GM12872 (cell line): ENCODE data around the gene SNX30.

ENCODE experiments used
- TF ChIP-seq, protein P1 (sequence below): IDR thresholded peaks from 3 replicates; pipeline ENCODE4 v1.5.1; 2011; ENCODE audit warnings: low read depth, mild to moderate bottlenecking, low read length, moderate library complexity; ENCODE audit not compliant: insufficient read depth

Gene SNX30

DNA sequence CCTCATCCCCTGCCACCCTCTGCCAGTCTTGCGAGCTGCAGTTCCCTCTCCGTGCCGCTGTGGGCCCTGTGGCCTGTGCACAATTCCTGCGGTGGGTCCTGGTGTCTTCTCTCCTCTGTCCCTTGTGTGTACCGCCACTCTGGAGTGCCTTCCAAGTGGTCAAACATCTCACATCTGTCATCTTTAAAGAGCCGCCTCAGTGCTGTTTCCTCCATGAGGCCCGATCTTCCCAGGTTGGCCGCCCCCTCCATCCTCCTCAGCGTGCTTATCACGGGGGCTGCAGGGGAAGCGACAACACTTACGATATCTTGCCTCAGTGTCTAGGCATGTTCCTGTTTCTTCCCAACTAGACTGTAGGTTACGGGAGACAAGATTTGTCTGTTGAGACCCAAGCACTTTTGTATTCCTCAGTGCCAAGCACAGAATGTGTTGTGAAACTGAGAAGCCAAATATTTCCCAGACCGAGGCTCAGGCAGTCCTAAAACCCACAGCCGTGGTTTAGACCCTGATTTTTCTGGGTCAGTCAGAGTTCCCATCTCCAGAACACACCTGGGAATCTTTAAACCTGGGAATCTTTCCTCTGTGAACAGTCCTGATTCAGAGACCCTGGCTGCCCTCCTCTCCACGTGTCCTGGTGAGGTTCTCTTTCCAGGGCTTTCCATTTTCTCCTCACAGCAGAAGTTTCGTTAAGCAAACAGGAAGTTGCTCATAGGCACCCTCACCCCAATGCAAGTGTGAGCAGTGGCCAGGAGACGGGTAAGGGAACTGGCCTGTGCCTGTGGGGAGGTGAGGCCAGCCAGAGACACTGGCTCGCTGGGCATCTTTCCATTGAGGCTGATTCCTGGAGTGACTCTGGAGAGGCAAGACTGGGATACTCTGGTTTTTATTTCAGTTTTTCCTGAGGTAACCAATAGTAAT is 111.3 kb downstream of the SNX30 start:
- TF ChIP-seq, protein P1, sequence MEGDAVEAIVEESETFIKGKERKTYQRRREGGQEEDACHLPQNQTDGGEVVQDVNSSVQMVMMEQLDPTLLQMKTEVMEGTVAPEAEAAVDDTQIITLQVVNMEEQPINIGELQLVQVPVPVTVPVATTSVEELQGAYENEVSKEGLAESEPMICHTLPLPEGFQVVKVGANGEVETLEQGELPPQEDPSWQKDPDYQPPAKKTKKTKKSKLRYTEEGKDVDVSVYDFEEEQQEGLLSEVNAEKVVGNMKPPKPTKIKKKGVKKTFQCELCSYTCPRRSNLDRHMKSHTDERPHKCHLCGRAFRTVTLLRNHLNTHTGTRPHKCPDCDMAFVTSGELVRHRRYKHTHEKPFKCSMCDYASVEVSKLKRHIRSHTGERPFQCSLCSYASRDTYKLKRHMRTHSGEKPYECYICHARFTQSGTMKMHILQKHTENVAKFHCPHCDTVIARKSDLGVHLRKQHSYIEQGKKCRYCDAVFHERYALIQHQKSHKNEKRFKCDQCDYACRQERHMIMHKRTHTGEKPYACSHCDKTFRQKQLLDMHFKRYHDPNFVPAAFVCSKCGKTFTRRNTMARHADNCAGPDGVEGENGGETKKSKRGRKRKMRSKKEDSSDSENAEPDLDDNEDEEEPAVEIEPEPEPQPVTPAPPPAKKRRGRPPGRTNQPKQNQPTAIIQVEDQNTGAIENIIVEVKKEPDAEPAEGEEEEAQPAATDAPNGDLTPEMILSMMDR = no peak

DNA sequence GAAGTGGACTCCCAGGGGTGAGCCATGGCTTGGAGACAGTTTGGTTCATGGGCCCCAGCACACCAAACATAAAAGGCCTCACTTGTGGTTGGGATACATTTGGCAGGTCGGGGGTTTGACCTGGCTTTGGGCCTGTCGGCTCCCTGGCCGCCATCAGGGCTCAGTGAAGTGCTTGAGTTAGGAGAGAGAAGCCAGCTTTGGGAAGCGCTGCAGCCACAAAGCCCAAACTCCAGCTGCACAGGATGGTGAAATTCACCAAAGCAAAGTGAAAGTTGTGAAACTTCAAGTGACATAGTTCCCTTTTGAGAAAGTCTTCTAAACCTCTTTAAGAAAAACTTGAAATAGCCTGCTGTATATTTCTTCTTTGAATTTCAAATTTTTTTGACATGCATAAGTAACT is 112.7 kb downstream of the SNX30 start:
- TF ChIP-seq, protein P1 = no peak

DNA sequence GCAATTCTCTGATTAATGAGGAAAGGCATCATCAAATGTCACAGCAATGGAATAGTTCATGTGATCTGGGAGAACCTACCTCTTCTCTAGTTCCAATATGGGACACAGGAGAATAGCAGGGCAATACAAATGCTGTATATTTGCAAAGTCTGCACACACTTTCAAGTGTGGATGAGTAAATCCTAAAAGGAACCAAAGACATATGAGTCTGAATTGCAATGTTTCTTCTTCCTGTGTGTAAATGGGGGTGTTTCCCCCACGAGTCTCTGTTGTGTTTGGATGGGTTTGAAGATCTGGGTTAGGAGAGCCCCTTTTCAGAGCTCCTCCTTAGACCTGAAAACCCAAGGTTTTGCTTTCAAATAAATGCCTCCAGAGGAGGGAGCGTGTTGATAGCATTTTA is 113.2 kb downstream of the SNX30 start:
- TF ChIP-seq, protein P1 = no peak

DNA sequence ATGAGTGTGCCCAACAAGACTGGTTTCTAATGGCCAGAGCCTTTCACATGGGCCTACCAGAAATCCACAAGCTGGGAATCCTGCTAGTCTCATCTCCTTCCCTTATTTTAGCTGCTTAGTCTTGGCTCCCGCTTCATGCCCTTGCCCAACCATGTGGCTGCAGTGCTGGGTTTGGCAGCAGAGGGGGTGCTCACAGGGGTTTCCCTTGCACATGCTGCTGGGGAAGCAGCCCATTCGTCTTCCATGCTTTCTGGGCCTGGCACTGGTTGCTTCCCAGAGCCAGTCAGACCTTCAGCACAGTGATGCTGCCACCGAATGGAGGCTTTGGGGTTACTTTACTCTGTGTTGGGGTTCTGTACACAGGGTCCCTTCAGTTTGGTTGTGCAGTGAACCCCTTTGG is 113.8 kb downstream of the SNX30 start:
- TF ChIP-seq, protein P1 = no peak

DNA sequence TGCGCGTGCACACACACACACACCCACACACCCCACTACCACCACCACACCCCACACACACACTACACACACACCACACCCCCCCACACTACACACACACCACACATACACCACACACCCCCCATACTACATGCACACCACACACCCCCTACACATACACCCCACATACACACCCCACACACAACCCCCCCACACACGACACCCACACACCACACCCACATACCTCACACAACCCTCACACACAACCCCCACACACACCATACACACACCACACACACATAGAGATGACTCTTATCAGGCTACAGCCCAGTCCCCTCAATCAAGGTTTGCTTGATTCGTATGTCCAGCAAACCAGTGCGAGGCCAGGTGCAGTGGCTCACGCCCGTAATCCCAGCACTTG is 114.4 kb downstream of the SNX30 start:
- TF ChIP-seq, protein P1 = no peak

DNA sequence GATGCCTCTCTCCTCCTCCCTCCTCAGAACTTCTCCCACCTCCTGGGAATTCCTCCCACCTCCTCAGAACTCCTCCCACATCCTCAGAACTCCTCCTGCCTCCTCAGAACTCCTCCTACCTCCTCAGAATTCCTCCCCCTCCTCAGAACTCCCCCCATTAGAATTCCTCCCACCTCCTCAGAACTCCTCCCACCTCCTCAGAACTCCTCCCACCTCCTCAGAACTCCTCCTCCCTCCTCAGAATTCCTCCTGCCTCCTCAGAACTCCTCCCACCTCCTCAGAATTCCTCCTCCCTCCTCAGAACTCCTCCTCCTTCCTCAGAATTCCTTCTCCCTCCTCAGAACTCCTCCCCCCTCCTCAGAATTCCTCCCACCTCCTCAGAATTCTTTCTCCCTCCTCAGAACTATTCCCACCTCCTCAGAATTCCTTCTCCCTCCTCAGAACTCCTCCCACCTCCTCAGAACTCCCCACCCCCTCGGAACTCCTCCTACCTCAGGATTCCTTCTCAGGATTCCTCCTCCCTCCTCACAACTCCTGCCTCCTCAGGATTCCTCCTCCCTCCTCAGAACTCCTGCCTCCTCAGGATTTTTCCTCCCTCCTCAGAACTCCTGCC is 116.2 kb downstream of the SNX30 start:
- TF ChIP-seq, protein P1 = no peak

DNA sequence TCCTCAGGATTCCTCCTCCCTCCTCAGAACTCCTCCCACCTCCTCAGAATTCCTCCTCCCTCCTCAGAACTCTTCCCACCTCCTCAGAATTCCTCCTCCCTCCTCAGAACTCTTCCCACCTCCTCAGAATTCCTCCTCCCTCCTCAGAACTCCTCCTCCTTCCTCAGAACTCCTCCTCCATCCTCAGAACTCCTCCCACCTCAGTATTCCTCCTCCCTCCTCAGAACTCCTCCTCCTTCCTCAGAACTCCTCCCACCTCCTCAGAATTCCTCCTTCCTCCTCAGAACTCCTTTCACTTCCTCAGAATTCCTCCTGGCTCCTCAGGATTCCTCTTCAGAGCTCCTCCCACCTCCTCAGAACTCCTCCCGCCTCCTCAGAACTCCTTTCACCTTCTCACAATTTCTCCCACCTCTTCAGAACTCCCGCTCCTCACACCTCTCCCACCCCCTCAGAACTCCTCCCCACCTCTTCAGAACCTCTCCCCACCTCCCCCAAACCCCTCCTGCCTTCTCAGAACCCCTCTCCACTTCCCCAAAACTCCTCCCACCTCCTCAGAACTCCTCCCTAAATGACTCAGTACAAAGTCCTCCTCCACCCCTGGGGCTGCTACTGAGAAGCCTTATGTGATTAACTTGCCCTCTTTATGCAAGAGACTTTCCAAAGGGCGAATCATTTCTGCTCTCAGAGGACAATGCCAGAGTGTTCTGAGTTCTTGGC is 116.9 kb downstream of the SNX30 start:
- TF ChIP-seq, protein P1 = no peak
